Measurements from ENCODE around the gene PROCR.
A peak's percentile ranks its signal among the peaks of the same experiment; 100 is the strongest.

The PROCR gene

GRCh38 chr20:35171753-35172433 lies at the start of gene PROCR:
Gene PROCR (plus strand): TSS chr20:35172072. CDS start chr20:35172155, 83 bp downstream.
- peak; percentile 100 for DNase-seq (ENCODE audit: low read depth)
- no peak for TF ChIP-seq CTCF (IDR thresholded peaks at IDR 0.05; ENCODE audit: insufficient read depth, low read depth, low read length, missing control alignments)
- peak within 1 kb of the TSS; percentile 55 for H3K4me3 ChIP-seq (ENCODE audit: low read length)

- TF ChIP-seq CTCF (IDR thresholded peaks at IDR 0.05; ENCODE audit: insufficient read depth, low read depth, low read length, missing control alignments): no peak
- no peak overlapping the region for H3K4me3 ChIP-seq (ENCODE audit: low read length)
- no peak for DNase-seq (ENCODE audit: low read depth)
Measured at GRCh38 chr20:35122756-35123405, 49.0 kb upstream of the PROCR start.

GRCh38 chr20:35125753-35126152 lies 46.1 kb upstream of the PROCR start:
- no peak overlapping the region for H3K4me3 ChIP-seq (ENCODE audit: low read length)
- no peak for TF ChIP-seq CTCF (IDR thresholded peaks at IDR 0.05; ENCODE audit: insufficient read depth, low read depth, low read length, missing control alignments)

GRCh38 chr20:35129647-35130069 lies 42.2 kb upstream of the PROCR start:
- no peak for TF ChIP-seq CTCF (IDR thresholded peaks at IDR 0.05; ENCODE audit: insufficient read depth, low read depth, low read length, missing control alignments)
- H3K4me3 ChIP-seq (ENCODE audit: low read length): no peak overlapping the region
- DNase-seq (ENCODE audit: low read depth): peak; percentile 89

More at GRCh38 chr20:35125753-35126152, 46.1 kb upstream of the PROCR start:
- DNase-seq (ENCODE audit: low read depth): no peak

GRCh38 chr20:35131934-35132333 lies 39.9 kb upstream of the PROCR start:
- no peak for TF ChIP-seq CTCF (IDR thresholded peaks at IDR 0.05; ENCODE audit: insufficient read depth, low read depth, low read length, missing control alignments)
- no peak for DNase-seq (ENCODE audit: low read depth)
- H3K4me3 ChIP-seq (ENCODE audit: low read length): no peak overlapping the region

GRCh38 chr20:35133031-35133430 lies 38.8 kb upstream of the PROCR start:
- no peak overlapping the region for H3K4me3 ChIP-seq (ENCODE audit: low read length)
- no peak for TF ChIP-seq CTCF (IDR thresholded peaks at IDR 0.05; ENCODE audit: insufficient read depth, low read depth, low read length, missing control alignments)
- DNase-seq (ENCODE audit: low read depth): no peak
